Breast epithelium (tissue), 4 donors: ENCODE results near the gene LIPC. TPM values are rescaled to one million over a fixed set of nuclear protein-coding genes. Genes with fewer than 3 reads are reported as not detected.
A peak's percentile ranks its signal among the peaks of the same experiment; 100 is the strongest.

Experiments
- DNase-seq, 2 donors: peaks; one replicate each; pipeline ENCODE4 v3.0.0-alpha.2; 2019; ENCODE audit warnings: low spot score in 2 of 2
- H3K27ac ChIP-seq, 2 donors: fragments of 200-600 bp; sonication (generic) in 1 of 2; one replicate each; pipeline ENCODE4 v1.5.1; 2016 to 2019; ENCODE audit warnings: mild to moderate bottlenecking in 1 of 2
- H3K27me3 ChIP-seq, 2 donors: fragments of 200-600 bp; sonication (generic) in 1 of 2; one replicate each; pipeline versions ENCODE4 v1.5.1 to v1.6.0; 2017 to 2019; ENCODE audit warnings: control low read depth in 1 of 2, mild to moderate bottlenecking in 1 of 2
- H3K36me3 ChIP-seq: fragments of 200-600 bp; one replicate; pipeline ENCODE4 v1.5.1; 2019
- H3K4me1 ChIP-seq, 2 donors: fragments of 200-600 bp; sonication (generic); one replicate each; pipeline ENCODE4 v1.5.1; 2016 to 2019; ENCODE audit warnings: control low read depth in 1 of 2
- H3K4me3 ChIP-seq, 3 donors: fragments of 200-600 bp; sonication (generic); 1 replicate in 2 of 3; 2 replicates in 1 of 3; pipeline ENCODE4 v1.5.1; 2016 to 2019; ENCODE audit warnings: mild to moderate bottlenecking in 3 of 3, moderate library complexity in 2 of 3
- H3K9me3 ChIP-seq, 2 donors: fragments of 200-600 bp; sonication (generic) in 1 of 2; one replicate each; pipeline ENCODE4 v1.5.1; 2016 to 2019; ENCODE audit warnings: control low read depth in 1 of 2
- POLR2A ChIP-seq: fragments of 450-650 bp; IDR thresholded peaks from one replicate; pipeline ENCODE4 v1.6.1; 2016; ENCODE audit warnings: antibody characterized with exemption, mild to moderate bottlenecking, moderate library complexity
- POLR2AphosphoS5 ChIP-seq, 3 donors: sonication (generic); formaldehyde crosslinking; IDR thresholded peaks; one replicate each; pipeline ENCODE4 v1.6.1; 2017; ENCODE audit warnings: antibody characterized with exemption in 3 of 3
- intact Hi-C: fragments of 100-400 bp; cut with DNase I; formaldehyde crosslinking; loops from one replicate; pipeline ENCODE4 v1.15.1; 2023; ENCODE audit warnings: low total_unique reads
- total RNA-seq, 3 donors: library from RNA; depleted of rRNA; stranded (reverse); fragments of >200 nt; gene quantifications; one replicate each; pipeline ENCODE4 v1.1.0, GENCODE V29; 2016
- TF ChIP-seq, protein P1 (sequence below), 3 donors: fragments of 450-650 bp; IDR thresholded peaks; one replicate each; pipeline ENCODE4 v1.5.1; 2016 to 2017; ENCODE audit warnings: antibody characterized with exemption in 3 of 3, mild to moderate bottlenecking in 3 of 3, moderate library complexity in 3 of 3

LIPC gene
- total RNA-seq, 3 donors from 2014 or later = 0.15 to 0.80 TPM; not detected in 1

GRCh38 chr15:58521293-58521991 is 89.7 kb downstream of the LIPC start:
- H3K27ac ChIP-seq = peak overlapping the region; percentile 16 to 33
- no peaks in the 10 kb centered on the region for H3K36me3 ChIP-seq
- no peaks in the 10 kb centered on the region for H3K4me1 ChIP-seq
- H3K9me3 ChIP-seq = no peaks in the 10 kb centered on the region
- peak in 1 of 2 donors; percentile 72 for DNase-seq
- no peaks in the 10 kb centered on the region for H3K27me3 ChIP-seq
- no peak overlapping the region for H3K4me3 ChIP-seq
- TF ChIP-seq POLR2A (no peak), POLR2AphosphoS5 (IDR thresholded peaks at IDR 0.05) (peak in 2 of 3 donors; percentile 28 to 49)
- intact Hi-C loops = no loop called here

DNA sequence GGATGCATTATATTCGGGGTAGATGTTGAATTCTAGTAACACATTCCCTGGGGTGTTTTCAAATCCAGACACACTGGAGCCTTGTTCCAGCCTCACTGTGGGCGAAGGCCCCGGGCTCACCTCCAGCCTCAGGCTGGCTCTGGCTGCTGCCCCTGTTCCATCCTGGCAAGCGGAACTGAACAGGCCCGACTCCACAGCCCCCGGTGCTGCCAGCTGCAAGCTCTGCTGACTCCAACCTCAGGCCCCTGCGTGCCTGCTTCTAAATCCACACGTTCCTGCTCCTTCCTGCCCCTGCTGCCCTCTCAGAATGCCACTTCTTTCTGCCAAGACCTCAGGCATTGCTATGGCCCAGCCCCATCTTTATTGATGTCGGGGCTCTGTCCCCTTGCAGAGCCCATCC is 90.6 kb downstream of the LIPC start:
- intact Hi-C loops = no loop called here
- Histone ChIP-seq H3K36me3 (no peaks in the 10 kb centered on the region), H3K4me3 (no peak overlapping the region), H3K9me3 (no peaks in the 10 kb centered on the region), H3K4me1 (no peaks in the 10 kb centered on the region), H3K27me3 (no peaks in the 10 kb centered on the region), H3K27ac (peak overlapping the region; percentile 16 to 33)
- TF ChIP-seq, protein P1, sequence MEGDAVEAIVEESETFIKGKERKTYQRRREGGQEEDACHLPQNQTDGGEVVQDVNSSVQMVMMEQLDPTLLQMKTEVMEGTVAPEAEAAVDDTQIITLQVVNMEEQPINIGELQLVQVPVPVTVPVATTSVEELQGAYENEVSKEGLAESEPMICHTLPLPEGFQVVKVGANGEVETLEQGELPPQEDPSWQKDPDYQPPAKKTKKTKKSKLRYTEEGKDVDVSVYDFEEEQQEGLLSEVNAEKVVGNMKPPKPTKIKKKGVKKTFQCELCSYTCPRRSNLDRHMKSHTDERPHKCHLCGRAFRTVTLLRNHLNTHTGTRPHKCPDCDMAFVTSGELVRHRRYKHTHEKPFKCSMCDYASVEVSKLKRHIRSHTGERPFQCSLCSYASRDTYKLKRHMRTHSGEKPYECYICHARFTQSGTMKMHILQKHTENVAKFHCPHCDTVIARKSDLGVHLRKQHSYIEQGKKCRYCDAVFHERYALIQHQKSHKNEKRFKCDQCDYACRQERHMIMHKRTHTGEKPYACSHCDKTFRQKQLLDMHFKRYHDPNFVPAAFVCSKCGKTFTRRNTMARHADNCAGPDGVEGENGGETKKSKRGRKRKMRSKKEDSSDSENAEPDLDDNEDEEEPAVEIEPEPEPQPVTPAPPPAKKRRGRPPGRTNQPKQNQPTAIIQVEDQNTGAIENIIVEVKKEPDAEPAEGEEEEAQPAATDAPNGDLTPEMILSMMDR (IDR thresholded peaks at IDR 0.05) = no peak
- TF ChIP-seq POLR2A (no peak), POLR2AphosphoS5 (IDR thresholded peaks at IDR 0.05) (no peak)
- no peak for DNase-seq

DNA sequence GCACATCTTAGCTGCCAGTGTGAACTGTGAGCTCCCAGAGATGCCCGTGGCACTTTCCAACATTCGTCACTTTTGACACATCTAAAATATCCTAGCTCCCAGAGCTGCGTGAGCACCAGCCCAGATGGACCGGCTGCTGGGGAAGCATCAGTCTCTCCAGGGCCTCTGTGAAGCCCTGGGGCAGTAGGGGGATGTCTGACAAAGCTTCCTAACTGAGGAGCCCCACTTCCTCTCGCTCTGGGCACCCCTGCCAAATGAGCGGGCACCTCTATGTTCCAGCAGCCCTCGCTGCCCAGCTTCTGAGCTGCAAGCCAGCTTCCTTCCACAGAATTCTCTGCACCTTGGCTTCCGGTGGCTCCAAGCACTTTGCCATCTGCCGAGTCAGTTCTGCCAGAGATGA is 91.1 kb downstream of the LIPC start:
- intact Hi-C loops = no loop called here
- Histone ChIP-seq H3K9me3 (no peaks in the 10 kb centered on the region), H3K27ac (peak overlapping the region; percentile 16 to 33)

GRCh38 chr15:58523634-58524033 is 91.8 kb downstream of the LIPC start:
- Histone ChIP-seq H3K4me3 (no peak overlapping the region), H3K4me1 (no peaks in the 10 kb centered on the region), H3K27me3 (no peaks in the 10 kb centered on the region), H3K27ac (peak overlapping the region in 1 of 2 donors; percentile 33), H3K9me3 (no peaks in the 10 kb centered on the region), H3K36me3 (no peaks in the 10 kb centered on the region)
- TF ChIP-seq, protein P1 (IDR thresholded peaks at IDR 0.05) = no peak
- TF ChIP-seq POLR2AphosphoS5 (IDR thresholded peaks at IDR 0.05) = no peak
- TF ChIP-seq POLR2A = no peak
- no peak for DNase-seq
- intact Hi-C loops = no loop called here

More for the DNA sequence above, 91.1 kb downstream of the LIPC start:
- no peak for DNase-seq
- H3K4me3 ChIP-seq = no peak overlapping the region
- H3K4me1 ChIP-seq = no peaks in the 10 kb centered on the region
- TF ChIP-seq, protein P1 (IDR thresholded peaks at IDR 0.05) = no peak
- no peak for TF ChIP-seq POLR2A
- TF ChIP-seq POLR2AphosphoS5 (IDR thresholded peaks at IDR 0.05) = no peak
- H3K36me3 ChIP-seq = no peaks in the 10 kb centered on the region
- no peaks in the 10 kb centered on the region for H3K27me3 ChIP-seq

DNA sequence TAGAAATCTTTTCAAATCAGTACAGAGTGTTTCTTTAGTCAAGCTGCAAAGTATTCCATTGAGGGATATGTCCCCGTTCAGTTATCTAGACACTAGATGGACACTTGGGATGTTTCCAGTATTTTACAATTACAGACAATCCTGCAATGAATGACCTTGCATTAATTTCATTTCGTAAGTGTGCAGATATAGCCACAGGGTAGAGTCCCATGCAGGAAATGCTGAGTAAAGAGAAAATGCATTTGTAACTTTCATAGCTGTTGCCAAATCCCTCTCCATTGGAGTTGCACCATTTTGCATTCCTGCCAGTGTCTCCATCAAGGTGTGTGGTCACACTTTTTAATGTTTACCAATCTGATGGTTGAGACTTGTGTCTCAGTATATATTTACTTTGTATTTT is 92.5 kb downstream of the LIPC start:
- H3K4me3 ChIP-seq = no peak overlapping the region
- peak in 1 of 2 donors; percentile 17 for DNase-seq

More for the DNA sequence above, 92.5 kb downstream of the LIPC start:
- no peaks in the 10 kb centered on the region for H3K4me1 ChIP-seq
- no peaks in the 10 kb centered on the region for H3K9me3 ChIP-seq
- H3K36me3 ChIP-seq = no peaks in the 10 kb centered on the region
- no peaks in the 10 kb centered on the region for H3K27me3 ChIP-seq
- no peak overlapping the region for H3K27ac ChIP-seq
- intact Hi-C loops = no loop called here
- TF ChIP-seq POLR2A (no peak), POLR2AphosphoS5 (IDR thresholded peaks at IDR 0.05) (no peak)
- TF ChIP-seq, protein P1 (IDR thresholded peaks at IDR 0.05) = no peak
